HepG2 (cell line): ENCODE results near the gene DGKD. TPM values are rescaled to one million over a fixed set of nuclear protein-coding genes. Genes with fewer than 3 reads are reported as not detected.

Source experiments
- ATAC-seq: fragments of 200-7000 bp; cut with Tn5 transposase; 3 replicates; pipeline ENCODE4 v1.9.1; 2020; ENCODE audit warnings: mild to moderate bottlenecking, moderate library complexity
- BruUV-seq: library from RNA; stranded (reverse); fragments of 400-500 nt; replicated peaks from 2 replicates; lab custom pipeline; 2021; lab: Mats Ljungman, UMichigan
- CTCF ChIA-PET: fragments of 300-600 bp; formaldehyde crosslinking; extraction: SDS; loops from one replicate; lab custom pipeline; 2021; ENCODE audit warnings: low total read pairs, inconsistent platforms, low intra/inter-chr PET ratio; lab: Yijun Ruan, JAX
- POLR2A ChIA-PET: fragments of 350-600 bp; sonication (Branson Sonifier 250); formaldehyde crosslinking; loops from one replicate; lab custom pipeline; 2020; ENCODE audit warnings: antibody characterized with exemption, inconsistent platforms; lab: Yijun Ruan, JAX
- DNase-seq: peaks from one replicate; pipeline ENCODE4 v3.0.0-alpha.2; 2015; ENCODE audit warnings: low spot score
- FAIRE-seq: peaks from 3 replicates; lab custom pipeline; 2011; peaks lifted over from hg19 to GRCh38; lab: Jason Lieb, UNC
- H2AFZ ChIP-seq: one replicate; pipeline ENCODE4 v1.6.1; 2011; ENCODE audit warnings: low read length, inconsistent platforms
- H3K27ac ChIP-seq: fragments of 300-600 bp; 3 replicates; pipeline ENCODE4 v1.8.0; 2011; ENCODE audit warnings: mixed run types, mild to moderate bottlenecking, mixed read lengths, low read length, inconsistent platforms; ENCODE audit not compliant: insufficient read depth; ENCODE audit errors: extremely low read length
- H3K27me3 ChIP-seq, 2 experiments: fragments of 200-600 bp in 1 of 2; 2 replicates in 1 of 2; 3 replicates in 1 of 2; pipeline versions ENCODE4 v1.6.0 to v1.8.0; 2011; ENCODE audit warnings: low read length in 2 of 2, mild to moderate bottlenecking in 2 of 2, moderate library complexity in 2 of 2, inconsistent platforms in 1 of 2; ENCODE audit not compliant: insufficient read depth in 2 of 2, control insufficient read depth in 1 of 2
- H3K36me3 ChIP-seq, 2 experiments: fragments of 200-600 bp in 1 of 2; replicated peaks in 1 of 2; 2 replicates in 1 of 2; 3 replicates in 1 of 2; pipeline versions ENCODE4 v1.5.1 to v1.8.0; 2011; ENCODE audit warnings: low read length in 2 of 2, inconsistent platforms in 1 of 2; ENCODE audit not compliant: insufficient read depth in 2 of 2, control insufficient read depth in 1 of 2
- H3K4me1 ChIP-seq: 2 replicates; pipeline ENCODE4 v1.5.1; 2012; ENCODE audit warnings: low read length, inconsistent platforms; ENCODE audit not compliant: insufficient read depth
- H3K4me2 ChIP-seq: 2 replicates; pipeline ENCODE4 v1.6.0; 2011; ENCODE audit warnings: low read depth, low read length, inconsistent platforms
- H3K4me3 ChIP-seq, 3 experiments: fragments of 200-600 bp in 1 of 3; sonication (generic), shearing (Covaris generic) in 1 of 3; replicated peaks in 1 of 3; 2 replicates each; pipeline ENCODE4 v1.5.1; 2011 to 2016; ENCODE audit warnings: low read length in 3 of 3, inconsistent platforms in 2 of 3, low read depth in 2 of 3, mild to moderate bottlenecking in 2 of 3, control low read depth in 1 of 3, mixed read lengths in 1 of 3; ENCODE audit not compliant: insufficient read depth in 1 of 3
- H3K79me2 ChIP-seq: one replicate; pipeline ENCODE4 v1.6.1; 2011; ENCODE audit warnings: low read length, inconsistent platforms; ENCODE audit not compliant: insufficient read depth
- H3K9ac ChIP-seq: 2 replicates; pipeline ENCODE4 v1.6.0; 2011; ENCODE audit warnings: mild to moderate bottlenecking, low read depth, low read length, inconsistent platforms; ENCODE audit not compliant: insufficient read depth
- H3K9me3 ChIP-seq: 2 replicates; pipeline ENCODE4 v1.5.1; 2012; ENCODE audit warnings: mild to moderate bottlenecking, low read length
- H4K20me1 ChIP-seq: 2 replicates; pipeline ENCODE4 v1.6.0; 2011; ENCODE audit warnings: inconsistent platforms, mild to moderate bottlenecking, low read length, moderate library complexity; ENCODE audit not compliant: insufficient read depth
- BRCA1 ChIP-seq: sonication (generic); formaldehyde crosslinking; IDR thresholded peaks from 2 replicates; pipeline ENCODE4 v1.4.0; 2020; ENCODE audit warnings: missing genetic modification reagents
- FOXA1 ChIP-seq, 2 experiments: fragments of 450-650 bp in 1 of 2; sonication (generic) in 1 of 2; formaldehyde crosslinking in 1 of 2; IDR thresholded peaks; 2 replicates each; pipeline versions ENCODE4 v1.4.0 to v1.6.1; 2016 to 2020; ENCODE audit warnings: missing genetic modification reagents in 1 of 2
- ISX ChIP-seq: sonication (generic); formaldehyde crosslinking; conservative IDR thresholded peaks from 2 replicates; pipeline ENCODE4 v1.5.0; 2020; ENCODE audit warnings: missing genetic modification reagents
- KLF13 ChIP-seq: sonication (generic); formaldehyde crosslinking; IDR thresholded peaks from 2 replicates; pipeline ENCODE4 v1.4.0; 2020; ENCODE audit warnings: mild to moderate bottlenecking, missing genetic modification reagents
- MXI1 ChIP-seq: IDR thresholded peaks from 3 replicates; pipeline ENCODE4 v1.6.1; 2012; ENCODE audit warnings: low read depth, low read length, inconsistent platforms, borderline replicate concordance
- SP1 ChIP-seq, 2 experiments: fragments of 450-650 bp in 1 of 2; sonication (generic) in 1 of 2; formaldehyde crosslinking in 1 of 2; IDR thresholded peaks; 2 replicates each; pipeline versions ENCODE4 v1.4.0 to v1.6.1; 2016 to 2020; ENCODE audit warnings: missing genetic modification reagents in 1 of 2
- TAF1 ChIP-seq: sonication (generic); formaldehyde crosslinking; IDR thresholded peaks from 2 replicates; pipeline ENCODE4 v1.4.0; 2020; ENCODE audit warnings: missing genetic modification reagents
- TOPORS ChIP-seq: sonication (generic); formaldehyde crosslinking; IDR thresholded peaks from 2 replicates; pipeline ENCODE4 v1.8.0; 2023; ENCODE audit warnings: mild to moderate bottlenecking, missing genetic modification reagents
- ZNF335 ChIP-seq: sonication (generic); formaldehyde crosslinking; IDR thresholded peaks from 2 replicates; pipeline ENCODE4 v1.4.0; 2020; ENCODE audit warnings: missing genetic modification reagents
- ZNF547 ChIP-seq: sonication (generic); formaldehyde crosslinking; IDR thresholded peaks from 2 replicates; pipeline ENCODE4 v1.5.1; 2020; ENCODE audit warnings: mild to moderate bottlenecking, missing genetic modification reagents
- WGBS: methylation state at CpG from one replicate; pipeline ENCODE4 v1.1.6; 2017; ENCODE audit warnings: low lambda C conversion rate; 5-methylcytosine and 5-hydroxymethylcytosine counted together
- in situ Hi-C: cut with HindIII; loops from 2 replicates; pipeline ENCODE4 v1.10.0; 2017; ENCODE audit warnings: low pct_unique_long_range_greater_than_20kb; ENCODE audit not compliant: extremely low pct_ligation_motif_present
- intact Hi-C: fragments of 100-400 bp; cut with micrococcal nuclease; formaldehyde crosslinking; loops from one replicate; pipeline ENCODE4 v1.10.0; 2022; ENCODE audit not compliant: unreplicated experiment
- polyA plus RNA-seq, 8 experiments: library from polyadenylated mRNA; depleted of rRNA in 3 of 8; stranded (reverse) in 7 of 8; unstranded in 1 of 8; fragments of >200 nt; fragmentation: Illumina TruSeq in 4 of 8; extraction: Trizol in 4 of 8; gene quantifications; 2 replicates each; pipeline versions ENCODE4 v1.2.1 to v1.2.3, GENCODE V29; 2011 to 2016; ENCODE audit warnings: low read depth in 4 of 8, missing spikeins in 1 of 8, mixed read lengths in 1 of 8; ENCODE audit not compliant: insufficient read depth in 1 of 8
- total RNA-seq, 5 experiments: library from RNA; depleted of rRNA; stranded (reverse); fragments of >200 nt; fragmentation: Illumina TruSeq; extraction: Trizol; gene quantifications; 2 replicates each; pipeline ENCODE4 v1.2.3, GENCODE V29; 2016; ENCODE audit warnings: low read depth in 1 of 5
- TF ChIP-seq, protein P1 (sequence below): IDR thresholded peaks from 2 replicates; pipeline ENCODE4 v1.6.1; 2016; ENCODE audit warnings: control low read depth
- TF ChIP-seq, protein P2 (sequence below): sonication (generic); formaldehyde crosslinking; IDR thresholded peaks from 2 replicates; pipeline ENCODE4 v1.4.0; 2020; ENCODE audit warnings: mild to moderate bottlenecking, missing genetic modification reagents

The DGKD gene
- total and polyA plus RNA-seq, 2 of the 13 experiments (the other 11 are each of a cell fraction or from before 2014, with no cell fraction given): 24.5 to 33.2 TPM

DNA sequence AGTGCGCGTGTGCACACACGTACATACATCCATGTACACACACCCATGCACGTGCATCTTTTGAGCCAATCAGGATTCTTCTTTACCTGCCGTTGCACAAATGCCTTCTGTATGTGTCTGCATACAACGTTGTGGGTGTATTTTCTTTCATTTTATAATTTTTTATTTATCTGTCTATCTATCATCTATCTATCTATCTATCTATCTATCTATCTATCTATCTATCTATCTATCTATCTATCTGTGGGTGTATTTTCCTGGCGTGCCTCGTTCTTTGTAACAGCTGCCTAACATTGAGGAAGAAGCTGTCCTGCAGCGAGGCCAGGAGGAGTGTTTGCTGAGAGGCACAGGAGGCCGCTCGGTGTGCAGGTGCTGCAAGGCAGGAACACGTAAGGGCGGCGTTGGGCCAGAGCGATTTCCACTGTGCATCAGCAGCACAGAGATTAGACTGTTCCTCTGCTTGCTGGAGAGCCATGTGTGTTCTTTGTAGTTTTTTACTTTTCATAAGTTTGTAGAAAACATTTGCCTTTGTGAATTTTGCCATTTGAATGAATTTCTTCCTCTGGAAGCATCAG lies 84.4 kb downstream of the DGKD start:
- intact Hi-C loops (no loop called here), in situ Hi-C loops (no loop called here)
- BruUV-seq: no TSS peak
- H3K27me3 ChIP-seq: no peaks in the 10 kb centered on the region
- H3K27ac ChIP-seq: no peak overlapping the region
- CTCF ChIA-PET: no interaction called here
- POLR2A ChIA-PET: no interaction called here
- H4K20me1 ChIP-seq: peaks cover 1% of the 10 kb centered on the region; the same call in 1 of the 2 replicates
- H3K4me2 ChIP-seq: no peak overlapping the region
- WGBS: 95% methylated on average over 15 of the region's 15 CpGs
- H3K36me3 ChIP-seq: peaks cover 32 to 53% of the 10 kb centered on the region in 2 experiments
- no peaks in the 10 kb centered on the region for H3K9me3 ChIP-seq
- TF ChIP-seq ISX (CRISPR knock-in tag) (no peak), FOXA1 (IDR thresholded peaks at IDR 0.05) (no peak), FOXA1 (CRISPR knock-in tag; IDR thresholded peaks at IDR 0.05) (no peak), TOPORS (CRISPR knock-in tag) (no peak), KLF13 (no peak), ZNF547 (CRISPR knock-in tag) (no peak), ZNF335 (CRISPR knock-in tag) (no peak), MXI1 (no peak), BRCA1 (no peak), TAF1 (CRISPR knock-in tag) (no peak), SP1 (IDR thresholded peaks at IDR 0.05) (no peak), SP1 (CRISPR knock-in tag; IDR thresholded peaks at IDR 0.05) (no peak)
- TF ChIP-seq, protein P1, sequence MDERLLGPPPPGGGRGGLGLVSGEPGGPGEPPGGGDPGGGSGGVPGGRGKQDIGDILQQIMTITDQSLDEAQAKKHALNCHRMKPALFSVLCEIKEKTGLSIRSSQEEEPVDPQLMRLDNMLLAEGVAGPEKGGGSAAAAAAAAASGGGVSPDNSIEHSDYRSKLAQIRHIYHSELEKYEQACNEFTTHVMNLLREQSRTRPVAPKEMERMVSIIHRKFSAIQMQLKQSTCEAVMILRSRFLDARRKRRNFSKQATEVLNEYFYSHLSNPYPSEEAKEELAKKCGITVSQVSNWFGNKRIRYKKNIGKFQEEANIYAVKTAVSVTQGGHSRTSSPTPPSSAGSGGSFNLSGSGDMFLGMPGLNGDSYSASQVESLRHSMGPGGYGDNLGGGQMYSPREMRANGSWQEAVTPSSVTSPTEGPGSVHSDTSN: no peak
- TF ChIP-seq, protein P2, sequence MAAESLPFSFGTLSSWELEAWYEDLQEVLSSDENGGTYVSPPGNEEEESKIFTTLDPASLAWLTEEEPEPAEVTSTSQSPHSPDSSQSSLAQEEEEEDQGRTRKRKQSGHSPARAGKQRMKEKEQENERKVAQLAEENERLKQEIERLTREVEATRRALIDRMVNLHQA (CRISPR knock-in tag): no peak
- no peak for ATAC-seq
- H3K4me3 ChIP-seq: no peak overlapping the region
- DNase-seq: no peak
- H3K79me2 ChIP-seq: no peaks in the 10 kb centered on the region
- FAIRE-seq: no peak
- H3K9ac ChIP-seq: no peak overlapping the region
- H2AFZ ChIP-seq: no peak overlapping the region
- H3K4me1 ChIP-seq: no peaks in the 10 kb centered on the region
